Gastroesophageal sphincter (tissue), 3 donors: ENCODE results near the gene ZKSCAN4.

Experiments
- CTCF ChIP-seq, 4 experiments: fragments of 200-600 bp in 2 of 4; fragments of 450-650 bp in 2 of 4; sonication (generic) in 1 of 4; IDR thresholded peaks; one replicate each; pipeline ENCODE4 v1.5.1; 2017 to 2019; ENCODE audit warnings: antibody characterized with exemption in 4 of 4, mild to moderate bottlenecking in 2 of 4, moderate library complexity in 2 of 4
- EP300 ChIP-seq: sonication (generic); formaldehyde crosslinking; IDR thresholded peaks from one replicate; pipeline ENCODE4 v1.6.1; 2017; ENCODE audit warnings: antibody characterized with exemption, mild to moderate bottlenecking
- POLR2AphosphoS5 ChIP-seq: sonication (generic); formaldehyde crosslinking; IDR thresholded peaks from one replicate; pipeline ENCODE4 v1.6.1; 2017; ENCODE audit warnings: antibody characterized with exemption

GRCh38 chr6:28206928-28207509 is 45.0 kb downstream of the ZKSCAN4 start:
- no peak for TF ChIP-seq POLR2AphosphoS5
- no peak for TF ChIP-seq CTCF (IDR thresholded peaks at IDR 0.05)
- no peak for TF ChIP-seq EP300
